Activated CD4-positive, alpha-beta T cell treated with anti-CD3 and anti-CD28 coated beads, Interleukin-2, amount 10 ng/mL, durations not matched to agents 24 days and 14 days (primary cell): ENCODE results near the gene PCIF1. TPM values are rescaled to one million over a fixed set of nuclear protein-coding genes. Genes with fewer than 3 reads are reported as not detected.
"Not testable (repeated sequence)": the region's sequence is repeated elsewhere in the genome, so short reads cannot be mapped to it uniquely, and the experiment has no call there.

Source experiments
- DNase-seq: peaks from one replicate; pipeline ENCODE4 v3.0.0; 2022
- H3K27ac Mint-ChIP-seq: one replicate; pipeline ENCODE4 v1.8.0; 2022; ENCODE audit warnings: mild to moderate bottlenecking, mixed read lengths
- H3K27me3 Mint-ChIP-seq: one replicate; pipeline ENCODE4 v1.8.0; 2022; ENCODE audit warnings: mixed read lengths
- H3K36me3 Mint-ChIP-seq: one replicate; pipeline ENCODE4 v1.8.0; 2022; ENCODE audit warnings: low read depth, mild to moderate bottlenecking, mixed read lengths
- H3K4me1 Mint-ChIP-seq: one replicate; pipeline ENCODE4 v1.8.0; 2021; ENCODE audit warnings: mixed read lengths
- H3K4me3 Mint-ChIP-seq: one replicate; pipeline ENCODE4 v1.8.0; 2022; ENCODE audit warnings: mild to moderate bottlenecking, moderate library complexity, mixed read lengths
- H3K9me3 Mint-ChIP-seq: one replicate; pipeline ENCODE4 v1.8.0; 2021; ENCODE audit warnings: mixed read lengths
- intact Hi-C: fragments of 100-400 bp; cut with micrococcal nuclease; formaldehyde crosslinking; loops from one replicate; pipeline ENCODE4 v1.15.1; 2023
- total RNA-seq: library from RNA; stranded (reverse); gene quantifications from 2 replicates; pipeline ENCODE4 v1.2.3, GENCODE V29; 2022

Gene PCIF1
- total RNA-seq, 1 donor from 2014 or later = 27.8 TPM

- Mint-ChIP-seq H3K27me3 (peaks cover 14% of the 10 kb centered on the region), H3K36me3 (no peaks in the 10 kb centered on the region), H3K9me3 (no peaks in the 10 kb centered on the region)
Measured at GRCh38 chr20:45925821-45926506, 8.5 kb upstream of the PCIF1 start.

GRCh38 chr20:45926731-45927070 lies 7.8 kb upstream of the PCIF1 start:
- intact Hi-C loops = no loop called here
- no peak overlapping the region for H3K27ac Mint-ChIP-seq
- H3K36me3 Mint-ChIP-seq = no peaks in the 10 kb centered on the region
- H3K4me1 Mint-ChIP-seq = peaks cover 3% of the 10 kb centered on the region
- peaks cover 9% of the 10 kb centered on the region for H3K27me3 Mint-ChIP-seq
- no peak overlapping the region for H3K4me3 Mint-ChIP-seq
- no peaks in the 10 kb centered on the region for H3K9me3 Mint-ChIP-seq
- DNase-seq = no peak

More at GRCh38 chr20:45925821-45926506, 8.5 kb upstream of the PCIF1 start:
- no peak for DNase-seq
- Mint-ChIP-seq H3K4me1 (peaks cover 5% of the 10 kb centered on the region), H3K27ac (no peak overlapping the region), H3K4me3 (no peak overlapping the region)
- intact Hi-C loops = no loop called here

- H3K27me3 Mint-ChIP-seq = peaks cover 7% of the 10 kb centered on the region
Measured at GRCh38 chr20:45927071-45927878, 7.2 kb upstream of the PCIF1 start.

GRCh38 chr20:45931680-45932079 lies 2.8 kb upstream of the PCIF1 start:
- H3K9me3 Mint-ChIP-seq, DNase-seq, H3K27ac Mint-ChIP-seq, H3K27me3 Mint-ChIP-seq, H3K4me3 Mint-ChIP-seq, H3K4me1 Mint-ChIP-seq, H3K36me3 Mint-ChIP-seq: not testable (repeated sequence)
- intact Hi-C loops = loop anchor here (5.0 kb wide), 1 partner anchor 119 kb away; the partner anchor contains the start of gene UBE2C

More at GRCh38 chr20:45927071-45927878, 7.2 kb upstream of the PCIF1 start:
- intact Hi-C loops = no loop called here
- Mint-ChIP-seq H3K4me3 (no peak overlapping the region), H3K27ac (no peak overlapping the region), H3K9me3 (no peaks in the 10 kb centered on the region), H3K4me1 (peaks cover 2% of the 10 kb centered on the region), H3K36me3 (no peaks in the 10 kb centered on the region)
- no peak for DNase-seq

- H3K36me3 Mint-ChIP-seq = peaks cover 12% of the 10 kb centered on the region
- peak overlapping the region; percentile 99 for H3K4me3 Mint-ChIP-seq
- no peaks in the 10 kb centered on the region for H3K9me3 Mint-ChIP-seq
- H3K27ac Mint-ChIP-seq = peak overlapping the region; percentile 99
- DNase-seq = peak; percentile 89
- peaks cover 20% of the 10 kb centered on the region for H3K4me1 Mint-ChIP-seq
- H3K27me3 Mint-ChIP-seq = no peaks in the 10 kb centered on the region
- intact Hi-C loops = loop anchor here (2.0 to 5.0 kb wide), 3 partner anchors 43 to 121 kb away; partner anchors contain the start of genes CTSA, NEURL2, UBE2C and ZSWIM1
Measured at GRCh38 chr20:45933266-45934045, 1.0 kb upstream of the PCIF1 start.

- no peak for DNase-seq
- Mint-ChIP-seq H3K9me3 (no peaks in the 10 kb centered on the region), H3K4me3 (peak overlapping the region; percentile 99), H3K36me3 (peaks cover 17% of the 10 kb centered on the region), H3K27ac (peak overlapping the region; percentile 99), H3K27me3 (no peaks in the 10 kb centered on the region), H3K4me1 (peaks cover 21% of the 10 kb centered on the region)
- intact Hi-C loops = loop anchor here (2.0 to 5.0 kb wide), 3 partner anchors 43 to 122 kb away; partner anchors contain the start of genes CTSA, NEURL2, UBE2C and ZSWIM1
Measured at GRCh38 chr20:45934046-45934585, 367 bp upstream of the PCIF1 start.

GRCh38 chr20:45935416-45936046 lies 1.0 kb downstream of the PCIF1 start:
- intact Hi-C loops = loop anchor here (1.0 to 2.0 kb wide), 7 partner anchors 24 to 154 kb away; partner anchors contain the start of genes ACOT8, CTSA, NCOA5 and NEURL2
- no peak for DNase-seq
- Mint-ChIP-seq H3K27ac (peak overlapping the region; percentile 88), H3K4me3 (peak overlapping the region; percentile 99), H3K27me3 (no peaks in the 10 kb centered on the region), H3K36me3 (peaks cover 28% of the 10 kb centered on the region), H3K9me3 (no peaks in the 10 kb centered on the region), H3K4me1 (peaks cover 21% of the 10 kb centered on the region)

GRCh38 chr20:45937765-45938164 lies 3.3 kb downstream of the PCIF1 start:
- no peak for DNase-seq
- Mint-ChIP-seq H3K9me3 (no peaks in the 10 kb centered on the region), H3K36me3 (peaks cover 32% of the 10 kb centered on the region), H3K27me3 (no peaks in the 10 kb centered on the region), H3K4me1 (peaks cover 21% of the 10 kb centered on the region), H3K27ac (peak overlapping the region; percentile 64), H3K4me3 (peak overlapping the region; percentile 57)
- intact Hi-C loops = no loop called here

GRCh38 chr20:45938727-45939438 lies 4.4 kb downstream of the PCIF1 start:
- H3K36me3 Mint-ChIP-seq = peaks cover 38% of the 10 kb centered on the region
- DNase-seq = no peak
- no peaks in the 10 kb centered on the region for H3K27me3 Mint-ChIP-seq
- no peak overlapping the region for H3K4me3 Mint-ChIP-seq
- intact Hi-C loops = no loop called here
- H3K27ac Mint-ChIP-seq = peak overlapping the region; percentile 49
- H3K4me1 Mint-ChIP-seq = peaks cover 19% of the 10 kb centered on the region
- H3K9me3 Mint-ChIP-seq = no peaks in the 10 kb centered on the region

- DNase-seq = no peak
- peaks cover 22% of the 10 kb centered on the region for H3K4me1 Mint-ChIP-seq
- intact Hi-C loops = no loop called here
- no peak overlapping the region for H3K27ac Mint-ChIP-seq
- H3K9me3 Mint-ChIP-seq = no peaks in the 10 kb centered on the region
- peaks cover 50% of the 10 kb centered on the region for H3K36me3 Mint-ChIP-seq
- no peaks in the 10 kb centered on the region for H3K27me3 Mint-ChIP-seq
- no peak overlapping the region for H3K4me3 Mint-ChIP-seq
Measured at GRCh38 chr20:45940053-45940452, 5.6 kb downstream of the PCIF1 start.

- Mint-ChIP-seq H3K9me3 (no peaks in the 10 kb centered on the region), H3K36me3 (peaks cover 52% of the 10 kb centered on the region), H3K4me1 (peaks cover 20% of the 10 kb centered on the region), H3K27me3 (no peaks in the 10 kb centered on the region), H3K27ac (no peak overlapping the region), H3K4me3 (no peak overlapping the region)
- intact Hi-C loops = no loop called here
- DNase-seq = no peak
Measured at GRCh38 chr20:45940469-45940868, 6.0 kb downstream of the PCIF1 start.

- H3K27me3 Mint-ChIP-seq = no peaks in the 10 kb centered on the region
- H3K36me3 Mint-ChIP-seq = peaks cover 47% of the 10 kb centered on the region
- no peaks in the 10 kb centered on the region for H3K9me3 Mint-ChIP-seq
- intact Hi-C loops = no loop called here
- no peak overlapping the region for H3K4me3 Mint-ChIP-seq
- peaks cover 7% of the 10 kb centered on the region for H3K4me1 Mint-ChIP-seq
- H3K27ac Mint-ChIP-seq = no peak overlapping the region
- DNase-seq = no peak
Measured at GRCh38 chr20:45943613-45944012, 9.1 kb downstream of the PCIF1 start.
